KOPT-K1 (cell line): ENCODE results near the gene SMIM45.

Experiments
- H3K27ac ChIP-seq: fragments of 200-600 bp; sonication (generic); 2 replicates; pipeline ENCODE4 v1.5.1; 2016; ENCODE audit warnings: antibody characterized with exemption, mild to moderate bottlenecking, low read depth, low read length; ENCODE audit not compliant: poor library complexity, severe bottlenecking
- H3K36me3 ChIP-seq: fragments of 200-600 bp; sonication (generic); 2 replicates; pipeline ENCODE4 v1.5.1; 2017; ENCODE audit warnings: antibody characterized with exemption, mild to moderate bottlenecking, low read length, moderate library complexity; ENCODE audit not compliant: insufficient read depth
- H3K9me3 ChIP-seq: fragments of 200-600 bp; sonication (generic); 2 replicates; pipeline ENCODE4 v1.5.1; 2017; ENCODE audit warnings: antibody characterized with exemption, low read length, mild to moderate bottlenecking; ENCODE audit not compliant: insufficient read depth, poor library complexity, severe bottlenecking

The SMIM45 gene

DNA sequence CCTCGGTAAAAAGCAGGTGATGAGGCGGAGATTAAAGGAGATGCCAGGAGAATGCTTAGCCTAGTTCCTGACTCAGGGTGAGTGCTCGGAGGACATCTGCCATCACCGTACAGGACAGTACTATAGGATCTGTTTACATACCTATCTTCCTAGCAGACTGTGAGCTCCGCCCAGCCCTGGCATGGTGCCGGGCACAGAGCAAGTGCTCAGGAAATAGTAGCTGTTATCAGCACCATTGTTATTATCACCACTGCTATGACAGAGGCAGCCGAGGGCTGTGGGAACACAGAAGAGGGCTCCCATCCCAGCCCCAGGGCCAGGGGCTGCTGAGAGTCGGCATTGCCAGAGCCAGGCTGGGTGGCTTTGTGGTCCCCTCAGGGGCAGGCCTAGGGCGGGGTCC lies 16.7 kb downstream of the SMIM45 start:
- Histone ChIP-seq H3K9me3 (no peaks in the 10 kb centered on the region), H3K36me3 (no peaks in the 10 kb centered on the region), H3K27ac (no peak overlapping the region)

DNA sequence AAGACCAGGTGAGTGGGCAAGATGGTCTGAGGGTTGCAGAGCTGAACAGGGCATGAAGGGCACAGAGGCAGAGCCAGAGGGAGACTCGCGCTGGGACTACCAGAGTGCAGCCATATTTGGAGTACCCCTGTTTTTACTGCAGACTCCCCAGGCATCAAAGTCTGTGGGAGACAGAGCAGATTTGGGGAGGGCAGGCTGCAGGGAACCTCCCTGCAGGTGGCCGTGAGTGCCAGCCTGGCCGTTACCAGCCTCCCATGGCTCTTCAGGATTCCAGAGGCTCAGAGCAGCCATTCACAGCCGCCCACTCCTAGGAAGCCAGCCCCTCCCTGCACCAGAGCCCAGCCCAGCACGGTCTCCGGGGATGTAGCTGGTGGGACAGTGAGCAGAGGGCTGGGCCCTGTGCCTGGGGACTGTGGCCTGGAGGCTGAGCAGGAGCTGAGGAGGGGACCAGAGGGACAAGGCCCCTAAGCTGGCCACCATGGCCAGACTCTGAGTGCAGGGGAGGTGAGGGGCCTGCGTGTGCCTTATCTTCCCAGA lies 17.2 kb downstream of the SMIM45 start, which contains the start of gene SEPTIN3:
SEPTIN3 (plus strand) TSS at position 334 of the 537 bp plus-strand sequence. CDS start 2,050 bp downstream, outside the sequence.
- Histone ChIP-seq H3K9me3 (no peaks in the 10 kb centered on the region), H3K36me3 (no peaks in the 10 kb centered on the region), H3K27ac (no peak within 1 kb of the TSS)

DNA sequence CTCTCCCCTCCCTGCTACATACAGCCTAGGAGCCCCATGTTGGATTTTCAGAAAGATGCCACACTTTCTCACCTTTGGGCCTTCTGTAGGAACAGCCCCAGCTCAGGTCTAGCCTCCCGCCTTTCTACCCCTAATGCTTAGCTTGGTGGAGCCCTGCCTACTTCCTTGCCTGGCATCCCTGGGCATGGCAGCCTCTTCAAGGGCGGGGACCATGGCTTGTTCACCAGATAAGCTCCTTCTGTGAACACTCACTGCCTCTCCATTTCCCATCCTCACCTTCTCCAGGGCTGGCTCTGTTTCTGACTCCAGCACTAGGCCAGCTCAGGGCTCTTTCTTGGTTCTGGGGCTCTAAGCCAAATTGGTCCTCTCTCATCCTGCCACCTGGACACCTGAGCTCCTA lies 18.7 kb downstream of the SMIM45 start:
- Histone ChIP-seq H3K36me3 (no peaks in the 10 kb centered on the region), H3K27ac (no peak overlapping the region)

DNA sequence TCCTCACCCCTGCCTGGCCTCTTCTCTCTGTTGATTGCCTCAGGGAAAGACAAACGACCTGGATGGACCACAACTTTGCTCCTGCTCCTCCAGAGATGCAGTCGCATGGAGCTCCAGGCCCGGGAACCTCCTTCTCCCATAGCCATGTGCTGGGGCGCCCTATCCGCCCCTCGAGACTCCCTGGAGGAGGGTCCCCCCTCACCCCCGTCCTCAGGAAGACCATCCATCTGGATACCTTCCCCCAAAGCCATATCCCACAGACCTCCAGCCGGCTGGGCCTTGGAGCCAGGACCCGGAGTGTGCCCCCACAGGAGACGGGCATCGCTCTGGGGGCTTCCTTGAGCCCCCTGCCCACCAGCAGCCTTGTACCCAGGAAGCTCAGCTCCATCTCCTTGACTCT lies 19.5 kb downstream of the SMIM45 start:
- H3K27ac ChIP-seq, result no peak overlapping the region

More for the DNA sequence above, 18.7 kb downstream of the SMIM45 start:
- H3K9me3 ChIP-seq, result no peaks in the 10 kb centered on the region

DNA sequence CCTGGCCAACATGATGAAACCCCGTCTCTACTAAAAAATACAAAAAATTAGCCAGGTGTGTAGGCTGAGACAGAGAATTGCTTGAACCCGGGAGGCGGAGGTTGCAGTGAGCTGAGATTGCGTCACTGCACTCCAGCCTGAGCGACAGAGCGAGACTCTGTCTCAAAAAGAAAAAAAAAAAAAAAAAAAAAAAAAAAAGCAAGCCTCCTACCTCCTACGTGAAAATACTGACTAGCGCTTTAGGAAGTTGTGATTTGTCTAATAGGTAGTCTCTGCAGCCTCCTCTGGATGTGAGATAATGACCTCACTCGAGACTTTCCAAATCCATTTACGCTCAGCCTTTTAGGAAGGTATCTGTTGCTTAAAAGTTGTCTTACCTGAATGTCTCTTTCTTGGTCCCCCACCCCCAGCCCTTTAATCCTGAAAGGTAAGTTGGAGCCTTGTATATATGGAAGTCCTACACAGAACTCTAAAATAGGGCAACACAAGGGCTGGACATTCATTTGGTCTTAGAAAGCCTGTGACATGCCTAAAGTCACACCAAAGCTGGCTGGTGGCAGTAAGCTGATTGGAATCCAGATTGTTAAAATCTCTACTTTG lies 22.8 kb downstream of the SMIM45 start:
- H3K36me3 ChIP-seq, result no peaks in the 10 kb centered on the region
- H3K9me3 ChIP-seq, result no peaks in the 10 kb centered on the region
- H3K27ac ChIP-seq, result no peak overlapping the region

More for the DNA sequence above, 19.5 kb downstream of the SMIM45 start:
- H3K9me3 ChIP-seq, result no peaks in the 10 kb centered on the region
- H3K36me3 ChIP-seq, result no peaks in the 10 kb centered on the region

DNA sequence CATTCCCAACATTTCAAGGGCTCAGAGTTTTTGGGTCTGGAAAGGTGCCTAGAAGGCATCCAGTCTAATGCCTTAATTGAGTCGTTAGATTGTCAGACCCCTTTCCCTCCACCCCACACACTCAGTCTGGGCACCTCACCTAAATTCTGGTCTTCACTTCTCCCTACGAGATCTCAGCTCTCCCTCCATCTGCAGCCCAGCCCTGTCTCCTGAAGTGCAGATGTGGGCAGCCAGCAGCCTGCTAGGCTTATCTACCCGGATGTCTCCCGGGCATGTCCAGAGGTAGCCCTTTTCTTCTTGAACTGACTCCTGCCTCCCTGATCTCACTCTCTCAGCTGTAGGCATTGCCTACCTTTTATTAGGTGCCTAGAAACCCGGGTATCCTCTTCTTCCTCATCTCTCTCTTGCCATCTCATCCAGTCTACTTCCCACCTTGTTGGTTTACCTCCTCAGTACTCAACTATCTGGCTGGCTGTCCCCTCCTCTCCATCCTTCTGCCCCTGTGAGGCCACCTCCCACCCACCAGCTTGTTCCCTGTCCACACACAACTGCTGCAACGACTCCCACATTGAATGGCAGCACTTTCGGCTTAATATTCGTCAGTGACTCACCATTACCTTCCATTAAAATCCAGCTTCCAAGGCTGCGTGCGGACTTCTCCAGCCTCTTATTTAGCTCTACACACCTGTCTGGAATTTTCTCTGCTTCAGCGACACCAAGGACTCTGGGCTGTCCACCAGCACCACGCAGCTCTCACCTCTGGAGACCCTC lies 23.5 kb downstream of the SMIM45 start:
- Histone ChIP-seq H3K9me3 (no peaks in the 10 kb centered on the region), H3K36me3 (no peaks in the 10 kb centered on the region), H3K27ac (no peak overlapping the region)

DNA sequence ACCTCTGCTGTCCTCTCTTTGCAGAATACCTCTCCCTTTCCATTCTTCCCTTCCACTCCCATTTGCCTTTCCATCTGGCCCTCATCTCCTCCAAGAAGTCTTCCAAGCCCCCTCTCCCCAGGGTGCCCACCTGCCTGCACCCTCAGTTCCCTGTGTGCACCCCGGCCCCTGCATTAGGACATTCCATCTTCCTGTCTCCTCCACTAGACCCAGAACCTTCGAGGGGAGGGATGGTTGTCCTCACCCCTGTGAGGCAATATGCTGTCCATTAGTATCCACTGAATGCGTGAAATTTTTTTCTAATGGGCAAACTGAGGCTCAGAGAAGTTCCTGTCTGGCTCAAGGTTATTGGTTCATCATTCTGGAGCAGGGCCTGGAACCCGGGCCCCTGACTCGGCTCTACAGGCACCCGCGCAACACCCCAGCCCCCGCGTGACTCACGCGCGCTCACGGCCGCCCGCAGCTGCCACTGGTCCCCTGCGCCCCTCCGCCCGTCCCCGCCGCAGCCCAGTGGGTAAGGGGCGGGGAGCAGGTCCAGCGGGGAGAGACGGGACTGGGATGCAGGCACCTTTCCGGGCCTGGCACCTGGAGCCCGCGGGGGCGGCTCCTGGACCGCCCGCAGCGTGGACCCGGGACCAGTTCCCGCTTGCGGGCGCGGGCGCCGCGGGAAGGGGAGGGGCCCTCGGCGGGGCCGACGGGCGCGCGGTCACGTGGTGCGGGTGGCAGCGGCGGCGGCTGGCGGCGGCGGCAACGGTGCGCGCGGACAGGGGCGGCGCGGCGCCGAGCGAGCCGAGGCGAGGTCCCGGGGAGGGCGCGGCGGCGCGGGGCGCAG lies 24.3 kb downstream of the SMIM45 start:
- Histone ChIP-seq H3K27ac (no peak overlapping the region), H3K36me3 (no peaks in the 10 kb centered on the region)

DNA sequence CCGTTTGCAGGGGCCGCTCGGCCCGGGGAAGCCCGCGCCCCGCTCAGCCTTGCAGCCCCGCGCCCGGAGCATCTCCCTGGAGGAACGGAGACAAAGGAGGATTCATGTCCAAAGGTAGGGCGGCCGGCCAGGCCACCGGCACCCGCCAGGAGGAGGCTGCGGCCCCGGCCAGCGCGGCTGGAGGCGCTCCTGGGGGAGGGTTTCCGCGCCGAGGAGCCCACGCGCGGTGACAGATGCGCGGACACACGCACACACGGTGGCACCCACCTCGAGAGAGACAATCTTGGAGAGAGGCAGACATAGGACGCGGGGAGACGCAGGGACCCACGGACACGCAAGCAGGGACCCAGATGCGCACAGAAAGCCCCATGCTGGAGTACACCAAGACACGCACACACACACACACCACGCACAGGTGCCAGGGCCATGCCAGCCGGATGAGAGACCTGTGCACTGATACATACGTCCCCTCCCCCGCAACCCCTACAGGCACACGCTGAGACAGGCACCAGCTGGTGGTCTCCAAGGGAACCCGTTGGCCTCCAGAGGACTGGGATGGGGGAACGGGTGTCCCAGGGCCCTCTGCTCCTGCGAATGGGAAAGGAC lies 25.1 kb downstream of the SMIM45 start:
- no peaks in the 10 kb centered on the region for H3K9me3 ChIP-seq
- no peak overlapping the region for H3K27ac ChIP-seq
- H3K36me3 ChIP-seq, result no peaks in the 10 kb centered on the region

More for the DNA sequence above, 24.3 kb downstream of the SMIM45 start:
- H3K9me3 ChIP-seq, result no peaks in the 10 kb centered on the region

DNA sequence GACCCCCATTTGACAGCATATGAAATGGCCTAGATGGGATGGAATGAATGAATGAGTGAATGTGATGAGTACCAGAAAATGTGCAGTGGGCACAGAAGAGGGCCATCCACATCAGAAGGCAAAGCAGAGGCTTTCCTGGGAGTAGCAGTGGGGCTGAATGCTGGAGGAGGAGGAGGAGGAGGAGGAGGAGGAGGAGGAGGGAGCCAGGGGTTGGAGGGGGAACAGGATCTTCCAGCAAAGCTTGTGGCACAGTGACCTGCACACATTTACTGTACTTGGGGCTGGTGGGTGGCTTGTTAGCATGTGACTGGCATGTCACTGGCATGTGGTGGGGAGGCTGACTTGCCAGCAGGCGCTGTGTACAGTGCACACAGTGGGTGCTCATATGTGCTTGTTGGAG lies 26.8 kb downstream of the SMIM45 start:
- Histone ChIP-seq H3K9me3 (no peaks in the 10 kb centered on the region), H3K27ac (no peak overlapping the region), H3K36me3 (no peaks in the 10 kb centered on the region)

DNA sequence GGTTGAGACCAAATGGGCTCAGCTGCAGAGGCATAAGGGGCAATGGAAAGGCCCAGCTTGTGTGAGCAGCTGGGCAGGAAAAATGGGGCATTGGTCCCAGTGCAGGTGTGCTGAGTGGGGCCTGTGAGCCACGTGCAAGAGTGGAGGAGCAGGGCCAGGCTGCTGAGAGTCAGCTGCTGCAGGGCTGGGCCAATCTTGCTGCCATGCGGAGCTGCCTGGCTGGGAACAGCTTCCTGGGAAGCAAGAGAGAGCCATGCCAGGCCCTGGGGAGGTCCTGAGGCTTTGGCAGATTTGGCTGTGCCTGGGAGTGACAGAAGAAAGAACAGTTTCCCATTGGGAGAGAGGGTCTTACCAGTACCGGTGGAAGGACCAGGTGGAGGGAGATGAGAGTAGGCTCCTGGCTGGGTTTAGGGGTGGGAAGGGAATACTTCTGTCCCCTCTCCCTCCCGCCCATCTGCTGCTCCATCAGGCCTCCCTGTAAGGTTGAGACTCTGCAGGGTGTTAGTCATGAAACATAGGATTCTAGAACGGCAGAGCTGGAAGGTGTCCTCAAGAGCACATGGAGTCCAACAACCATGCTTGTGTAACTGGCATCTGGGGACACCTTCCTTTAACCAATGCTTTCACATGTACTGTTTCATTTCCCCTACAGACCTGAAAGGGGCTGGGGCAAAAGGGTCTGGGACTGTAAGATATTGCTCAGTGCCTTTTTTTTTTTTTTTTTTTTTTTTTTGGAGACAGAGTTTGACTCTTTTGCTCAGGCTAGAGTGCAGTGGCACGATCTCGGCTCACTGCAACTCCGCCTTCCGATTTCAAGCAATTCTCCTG lies 27.7 kb downstream of the SMIM45 start:
- Histone ChIP-seq H3K9me3 (no peaks in the 10 kb centered on the region), H3K27ac (no peak overlapping the region), H3K36me3 (no peaks in the 10 kb centered on the region)

DNA sequence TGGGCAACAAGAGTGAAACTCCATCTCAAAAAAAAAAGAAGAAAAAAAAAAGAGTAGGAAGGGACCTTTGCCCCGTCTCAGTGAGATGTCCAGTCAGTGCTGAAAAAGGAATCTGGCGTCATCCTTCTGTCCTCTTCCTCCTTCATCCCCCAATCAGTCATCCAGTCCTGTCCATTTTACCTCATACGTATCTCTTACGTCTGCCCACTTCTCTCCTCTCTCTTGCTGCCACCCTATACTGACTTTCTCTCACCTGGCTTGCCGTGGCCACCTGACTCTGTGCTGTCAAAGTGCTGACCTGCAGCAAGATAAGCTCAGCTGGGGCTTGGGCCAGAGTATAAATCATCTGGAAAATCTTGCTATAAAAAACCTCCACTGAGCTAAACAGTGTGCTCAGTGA lies 30.9 kb downstream of the SMIM45 start:
- H3K36me3 ChIP-seq, result no peaks in the 10 kb centered on the region
- no peaks in the 10 kb centered on the region for H3K9me3 ChIP-seq
- no peak overlapping the region for H3K27ac ChIP-seq

DNA sequence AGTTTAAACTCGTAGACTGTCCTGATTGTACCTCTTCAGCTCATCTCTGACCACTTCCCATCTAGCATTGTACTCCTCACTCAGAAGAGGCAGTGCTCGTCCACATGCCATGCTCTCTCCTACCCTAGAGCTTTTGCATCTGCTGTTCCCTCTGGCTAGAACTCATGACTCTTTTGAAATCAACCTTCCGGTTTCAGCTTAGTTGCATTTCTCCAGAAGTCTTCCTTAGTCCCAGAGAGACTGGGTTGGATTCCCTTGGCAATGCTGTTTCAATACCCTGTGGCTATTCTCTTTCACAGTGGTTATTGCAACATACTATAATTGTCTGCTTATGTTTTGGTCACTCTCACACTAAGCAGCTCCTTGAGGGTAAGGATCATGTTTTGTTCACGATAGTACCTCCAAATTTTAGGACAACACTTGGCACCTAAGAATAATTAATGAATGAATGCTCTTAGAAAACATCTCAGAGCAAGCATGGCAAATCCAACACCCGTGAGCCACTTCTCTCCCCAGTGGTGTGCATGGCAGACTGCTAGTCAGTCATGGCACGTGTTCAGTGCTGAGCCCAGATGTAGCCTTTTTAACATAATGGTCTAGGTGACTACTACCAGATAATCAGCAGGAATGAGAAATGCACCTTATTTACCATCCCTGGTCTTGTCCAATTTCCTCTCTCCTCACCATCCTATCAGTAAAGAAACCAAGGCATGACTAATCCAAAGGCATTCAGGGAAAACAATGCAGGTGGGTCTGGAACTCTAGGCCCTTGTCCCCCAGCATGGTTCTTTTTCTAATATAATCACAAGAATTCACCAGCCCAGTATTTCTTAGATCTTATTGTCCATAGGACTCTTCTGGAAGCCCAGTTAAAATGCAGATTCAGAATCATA lies 31.8 kb downstream of the SMIM45 start:
- Histone ChIP-seq H3K36me3 (no peaks in the 10 kb centered on the region), H3K9me3 (no peaks in the 10 kb centered on the region), H3K27ac (no peak overlapping the region)

DNA sequence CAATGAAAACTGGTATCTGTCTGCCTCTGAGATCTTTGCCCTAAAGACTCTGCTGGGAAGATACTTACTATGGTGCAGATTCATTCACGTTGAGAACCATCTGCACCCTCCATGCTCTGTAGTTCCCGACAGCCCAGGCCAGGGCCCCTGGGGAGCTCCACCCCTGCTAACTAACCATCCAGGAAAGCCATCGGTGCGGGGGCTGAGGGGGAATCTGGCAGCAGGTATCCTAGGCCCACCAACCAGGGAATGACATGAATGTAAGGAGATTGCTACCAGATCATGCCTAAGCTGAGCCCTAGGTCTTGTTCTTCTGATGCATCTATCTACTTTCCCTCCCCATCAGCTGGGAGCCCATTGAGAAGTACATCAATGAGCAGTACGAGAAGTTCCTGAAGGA lies 35.3 kb downstream of the SMIM45 start:
- Histone ChIP-seq H3K36me3 (no peaks in the 10 kb centered on the region), H3K9me3 (no peaks in the 10 kb centered on the region), H3K27ac (no peak overlapping the region)
